SJSA1 (cell line): Measurements from ENCODE around the gene C9orf57. TPM values are rescaled to one million over a fixed set of nuclear protein-coding genes. Genes with fewer than 3 reads are reported as not detected.
"Not testable (repeated sequence)": the region's sequence is repeated elsewhere in the genome, so short reads cannot be mapped to it uniquely, and the experiment has no call there.

Experiments used
- DNase-seq, 2 experiments: peaks; one replicate each; pipeline ENCODE4 v3.0.0-alpha.2; 2015 to 2020; ENCODE audit warnings: low spot score in 2 of 2, low read depth in 1 of 2
- H3K27ac ChIP-seq: fragments of 250-450 bp; sonication (Bioruptor Pico); 2 replicates; pipeline ENCODE4 v1.5.1; 2020; ENCODE audit warnings: mild to moderate bottlenecking, moderate library complexity
- H3K27me3 ChIP-seq: fragments of 250-450 bp; sonication (Bioruptor Pico); replicated peaks from 2 replicates; pipeline ENCODE4 v1.5.1; 2020; ENCODE audit warnings: mild to moderate bottlenecking, moderate library complexity
- H3K36me3 ChIP-seq: fragments of 250-450 bp; sonication (Bioruptor Pico); 2 replicates; pipeline ENCODE4 v1.5.1; 2020; ENCODE audit warnings: mild to moderate bottlenecking
- H3K4me1 ChIP-seq: fragments of 250-450 bp; sonication (Bioruptor Pico); replicated peaks from 2 replicates; pipeline ENCODE4 v1.6.1; 2021; ENCODE audit warnings: mild to moderate bottlenecking
- H3K4me3 ChIP-seq: fragments of 250-450 bp; sonication (Bioruptor Pico); 2 replicates; pipeline ENCODE4 v1.5.1; 2020; ENCODE audit warnings: mild to moderate bottlenecking
- H3K9me3 ChIP-seq: fragments of 250-450 bp; sonication (Bioruptor Pico); replicated peaks from 2 replicates; pipeline ENCODE4 v1.5.1; 2020; ENCODE audit warnings: mild to moderate bottlenecking
- total RNA-seq: library from RNA; depleted of rRNA; stranded (reverse); fragments of >200 nt; shearing (Covaris generic); gene quantifications from 2 replicates; pipeline ENCODE4 v1.2.3, GENCODE V29; 2014; rRNA removed

C9orf57 gene
- not detected in 2 replicates for total RNA-seq

GRCh38 chr9:72060513-72060912, at the start of gene C9orf57:
TSS of gene C9orf57 (minus strand) at chr9:72060613. CDS start at chr9:72059331, 1,282 bp downstream.
- Histone ChIP-seq H3K36me3 (no peaks in the 10 kb centered on the region), H3K27ac (no peak within 1 kb of the TSS), H3K9me3 (no peaks in the 10 kb centered on the region), H3K27me3 (no peaks in the 10 kb centered on the region; the same call in 1 of the 2 replicates), H3K4me1 (no peaks in the 10 kb centered on the region), H3K4me3 (no peak within 1 kb of the TSS)
- DNase-seq, result no peak

DNA sequence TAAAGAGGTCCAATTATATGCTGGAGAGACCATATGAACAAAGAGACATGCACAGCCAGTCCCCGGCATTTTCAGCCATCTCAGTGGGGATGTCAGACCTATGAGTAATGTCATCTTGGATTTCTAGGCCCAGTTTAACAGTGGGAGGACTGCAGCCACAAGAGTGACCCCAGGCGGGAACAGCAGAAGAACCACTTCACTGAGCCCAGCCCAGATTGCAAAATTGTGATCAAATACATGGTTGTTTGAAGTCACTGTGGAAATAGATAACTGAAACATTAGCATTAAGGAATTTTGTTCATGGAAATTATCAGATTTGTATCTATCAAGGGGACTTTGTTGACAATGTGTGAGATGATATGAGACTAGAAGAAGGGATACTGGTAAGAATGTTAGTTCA, 42.1 kb upstream of the C9orf57 start:
- no peak overlapping the region for H3K4me3 ChIP-seq
- H3K27ac ChIP-seq, result no peak overlapping the region
- H3K9me3 ChIP-seq, result no peaks in the 10 kb centered on the region
- H3K4me1 ChIP-seq, result no peaks in the 10 kb centered on the region
- no peaks in the 10 kb centered on the region for H3K36me3 ChIP-seq
- H3K27me3 ChIP-seq, result no peaks in the 10 kb centered on the region
- DNase-seq, result no peak

GRCh38 chr9:72095520-72095919, 35.1 kb upstream of the C9orf57 start:
- H3K27me3 ChIP-seq, H3K4me3 ChIP-seq, H3K4me1 ChIP-seq, H3K27ac ChIP-seq, DNase-seq, H3K36me3 ChIP-seq, H3K9me3 ChIP-seq: not testable (repeated sequence)

DNA sequence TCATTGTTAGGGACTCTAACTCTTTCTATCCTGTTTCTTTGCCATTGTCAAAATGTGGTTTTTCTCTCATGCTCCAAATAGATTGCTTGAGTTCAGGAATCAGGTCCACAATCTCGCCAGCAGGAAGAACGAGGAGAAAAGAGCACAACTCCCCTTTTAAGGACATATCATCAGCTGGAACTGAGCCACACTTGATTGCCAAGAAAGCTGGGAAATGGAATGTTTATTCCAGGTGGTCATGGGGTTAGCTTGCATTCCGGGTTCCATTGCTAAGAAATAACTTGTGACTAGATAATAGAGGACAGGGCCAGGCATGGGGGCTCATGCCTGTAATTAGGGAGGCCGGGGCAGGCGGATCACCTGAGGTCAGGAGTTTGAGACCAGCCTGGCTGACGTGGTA, 32.4 kb upstream of the C9orf57 start:
- DNase-seq, result no peak
- Histone ChIP-seq H3K27me3 (no peaks in the 10 kb centered on the region), H3K4me1 (no peaks in the 10 kb centered on the region), H3K4me3 (no peak overlapping the region), H3K27ac (no peak overlapping the region), H3K9me3 (no peaks in the 10 kb centered on the region), H3K36me3 (no peaks in the 10 kb centered on the region)

DNA sequence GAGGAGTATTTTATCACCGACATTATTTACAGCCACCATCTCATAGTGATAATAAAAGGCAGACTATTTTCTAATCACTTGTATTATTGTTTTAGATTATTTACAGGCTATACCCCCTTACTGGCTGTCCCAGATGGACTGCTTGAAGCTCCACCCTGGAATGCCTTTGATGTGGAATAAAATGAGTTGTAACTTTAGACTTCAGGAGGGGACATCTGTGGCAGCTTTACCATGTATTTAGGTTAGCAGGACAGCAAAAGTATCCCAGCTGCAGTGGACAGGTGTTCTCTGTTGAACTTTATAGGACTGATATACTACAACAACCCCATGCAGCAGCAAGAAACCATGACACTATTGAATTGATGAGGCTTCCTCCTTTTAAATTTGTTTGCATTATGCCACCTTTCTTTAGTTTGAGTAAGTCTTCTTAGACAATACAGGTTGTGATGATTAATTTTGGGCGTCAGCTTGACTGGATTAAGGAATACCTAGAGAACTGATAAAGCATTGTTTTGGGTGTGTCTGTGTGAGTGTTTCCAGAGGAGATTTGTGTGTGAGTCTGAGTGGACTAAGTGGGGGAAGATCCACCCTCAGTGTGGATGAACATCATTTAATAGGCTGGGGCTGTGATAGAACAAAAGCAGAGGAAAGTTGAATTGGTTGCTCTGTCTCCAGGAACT, 29.2 kb upstream of the C9orf57 start:
- H3K9me3 ChIP-seq, result no peaks in the 10 kb centered on the region
- no peaks in the 10 kb centered on the region for H3K27me3 ChIP-seq
- H3K4me3 ChIP-seq, result no peak overlapping the region
- H3K36me3 ChIP-seq, result no peaks in the 10 kb centered on the region
- no peaks in the 10 kb centered on the region for H3K4me1 ChIP-seq
- no peak for DNase-seq
- H3K27ac ChIP-seq, result no peak overlapping the region

GRCh38 chr9:72082536-72082935, 22.1 kb upstream of the C9orf57 start:
- H3K27me3 ChIP-seq, result no peaks in the 10 kb centered on the region
- H3K27ac ChIP-seq, result no peak overlapping the region
- no peaks in the 10 kb centered on the region for H3K36me3 ChIP-seq
- no peaks in the 10 kb centered on the region for H3K4me1 ChIP-seq
- no peaks in the 10 kb centered on the region for H3K9me3 ChIP-seq
- H3K4me3 ChIP-seq, result no peak overlapping the region
- DNase-seq, result no peak

DNA sequence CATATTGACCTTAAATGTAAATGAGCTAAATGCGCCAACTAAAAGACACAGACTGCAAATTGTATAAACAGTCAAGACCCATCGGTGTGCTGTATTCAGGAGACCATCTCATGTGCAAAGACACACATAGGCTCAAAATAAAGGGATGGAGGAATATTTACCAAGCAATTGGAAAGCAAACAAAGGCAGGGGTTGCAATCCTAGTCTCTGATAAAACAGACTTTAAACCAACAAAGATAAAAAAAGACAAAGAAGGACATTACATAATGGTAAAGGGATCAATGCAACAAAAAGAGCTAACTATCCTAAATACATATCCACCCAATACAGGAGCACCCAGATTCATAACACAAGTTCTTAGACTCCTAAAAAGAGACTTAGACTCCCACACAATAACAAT, 14.3 kb upstream of the C9orf57 start:
- not testable (repeated sequence) for H3K4me3 ChIP-seq, DNase-seq, H3K9me3 ChIP-seq, H3K4me1 ChIP-seq, H3K36me3 ChIP-seq, H3K27ac ChIP-seq, H3K27me3 ChIP-seq

GRCh38 chr9:72065076-72065475, 4.7 kb upstream of the C9orf57 start:
- no peak overlapping the region for H3K27ac ChIP-seq
- H3K27me3 ChIP-seq, result no peaks in the 10 kb centered on the region; the same call in 1 of the 2 replicates
- H3K36me3 ChIP-seq, result no peaks in the 10 kb centered on the region
- no peaks in the 10 kb centered on the region for H3K9me3 ChIP-seq
- no peak overlapping the region for H3K4me3 ChIP-seq
- DNase-seq, result no peak
- H3K4me1 ChIP-seq, result no peaks in the 10 kb centered on the region

DNA sequence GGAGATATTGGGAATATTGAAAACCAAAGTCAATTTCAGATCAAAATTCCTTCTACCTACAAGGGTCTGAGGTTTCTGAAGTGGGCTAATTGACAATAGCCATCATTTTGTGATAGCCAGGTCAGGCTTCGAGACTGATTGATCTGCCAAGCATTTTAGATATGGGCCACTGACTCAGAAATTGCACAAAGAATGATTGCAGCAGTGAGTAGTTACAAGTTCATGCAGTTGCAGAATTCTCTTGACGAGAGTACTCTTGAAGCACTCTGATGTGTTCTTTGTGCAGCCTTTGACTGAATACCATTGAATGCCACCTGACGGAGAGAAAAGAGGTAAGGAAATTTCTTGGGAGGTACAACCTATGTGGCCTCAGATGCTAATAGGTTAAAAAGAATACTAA, 8.3 kb downstream of the C9orf57 start:
- Histone ChIP-seq H3K9me3 (no peaks in the 10 kb centered on the region), H3K27ac (no peak overlapping the region), H3K4me1 (no peaks in the 10 kb centered on the region), H3K4me3 (no peak overlapping the region), H3K36me3 (no peaks in the 10 kb centered on the region), H3K27me3 (no peaks in the 10 kb centered on the region)
- DNase-seq, result no peak

- Histone ChIP-seq H3K4me1 (no peaks in the 10 kb centered on the region), H3K27me3 (no peaks in the 10 kb centered on the region), H3K4me3 (no peak overlapping the region), H3K9me3 (no peaks in the 10 kb centered on the region), H3K27ac (no peak overlapping the region), H3K36me3 (no peaks in the 10 kb centered on the region)
- DNase-seq, result no peak
Measured at GRCh38 chr9:72048850-72049249, 11.6 kb downstream of the C9orf57 start.

- Histone ChIP-seq H3K36me3 (no peaks in the 10 kb centered on the region), H3K27me3 (no peaks in the 10 kb centered on the region), H3K9me3 (no peaks in the 10 kb centered on the region), H3K27ac (no peak overlapping the region), H3K4me1 (no peaks in the 10 kb centered on the region), H3K4me3 (no peak overlapping the region)
- no peak for DNase-seq
Measured at GRCh38 chr9:72046630-72047456, 13.6 kb downstream of the C9orf57 start.

DNA sequence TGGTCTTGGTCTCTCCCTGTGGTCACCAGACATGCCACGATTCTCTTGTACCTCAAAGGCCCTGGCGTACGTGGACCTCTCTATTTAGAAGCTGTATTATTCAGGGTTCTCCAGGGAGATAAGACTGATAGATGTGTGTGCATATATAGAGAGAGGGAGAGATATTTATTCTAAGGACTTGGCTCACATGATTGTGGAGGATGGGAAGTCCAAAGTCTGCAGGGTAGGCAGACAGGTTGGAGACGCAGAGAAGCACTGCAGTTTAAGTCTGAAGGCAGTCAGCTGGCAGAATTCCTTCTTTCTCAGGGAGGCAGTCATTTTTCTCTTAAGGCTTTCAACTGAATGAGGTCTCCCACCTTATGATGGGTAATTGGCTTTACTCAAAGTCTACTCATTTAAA, 16.3 kb downstream of the C9orf57 start:
- Histone ChIP-seq H3K27me3 (no peaks in the 10 kb centered on the region), H3K4me3 (no peak overlapping the region), H3K9me3 (no peaks in the 10 kb centered on the region), H3K36me3 (no peaks in the 10 kb centered on the region), H3K4me1 (no peaks in the 10 kb centered on the region), H3K27ac (no peak overlapping the region)
- DNase-seq, result no peak

- Histone ChIP-seq H3K27me3 (no peaks in the 10 kb centered on the region), H3K27ac (no peak overlapping the region), H3K4me1 (no peaks in the 10 kb centered on the region), H3K4me3 (no peak overlapping the region), H3K36me3 (no peaks in the 10 kb centered on the region), H3K9me3 (no peaks in the 10 kb centered on the region)
- DNase-seq, result no peak
Measured at GRCh38 chr9:72043576-72043975, 16.8 kb downstream of the C9orf57 start.

- Histone ChIP-seq H3K4me3 (no peak overlapping the region), H3K9me3 (no peaks in the 10 kb centered on the region), H3K36me3 (no peaks in the 10 kb centered on the region), H3K27me3 (no peaks in the 10 kb centered on the region), H3K27ac (no peak overlapping the region), H3K4me1 (no peaks in the 10 kb centered on the region)
- no peak for DNase-seq
Measured at GRCh38 chr9:72042928-72043327, 17.5 kb downstream of the C9orf57 start.
